ENCODE data around the gene PRRG3.

Gene PRRG3

GRCh38 chrX:151745651-151746050 lies 50.4 kb downstream of the PRRG3 start:
- no peak for DNase-seq

GRCh38 chrX:151746502-151746901 lies 51.2 kb downstream of the PRRG3 start:
- DNase-seq = no peak

GRCh38 chrX:151750511-151750910 lies 55.3 kb downstream of the PRRG3 start:
- DNase-seq = no peak

- DNase-seq = no peak
These were observed 57.6 kb downstream of the PRRG3 start for GRCh38 chrX:151752847-151753246.

- no peak for DNase-seq
These were observed 58.2 kb downstream of the PRRG3 start for GRCh38 chrX:151753313-151754046.

GRCh38 chrX:151754047-151754429 lies 58.8 kb downstream of the PRRG3 start:
- no peak for DNase-seq

- DNase-seq = no peak
These were observed 59.5 kb downstream of the PRRG3 start for GRCh38 chrX:151754641-151755215.

Measured in cerebellar nuclear complex (tissue), 1 donor.